Erythroblast (primary cell): Measurements from ENCODE around the gene BBS9.

Experiments used
- GATA1 ChIP-seq: IDR thresholded peaks from 2 replicates; pipeline ENCODE4 v1.6.1; 2011; ENCODE audit warnings: low read depth, mild to moderate bottlenecking, control low read depth, low read length, moderate library complexity
- POLR2A ChIP-seq: IDR thresholded peaks from 2 replicates; pipeline ENCODE4 v1.6.1; 2011; ENCODE audit warnings: mild to moderate bottlenecking, low read length

DNA sequence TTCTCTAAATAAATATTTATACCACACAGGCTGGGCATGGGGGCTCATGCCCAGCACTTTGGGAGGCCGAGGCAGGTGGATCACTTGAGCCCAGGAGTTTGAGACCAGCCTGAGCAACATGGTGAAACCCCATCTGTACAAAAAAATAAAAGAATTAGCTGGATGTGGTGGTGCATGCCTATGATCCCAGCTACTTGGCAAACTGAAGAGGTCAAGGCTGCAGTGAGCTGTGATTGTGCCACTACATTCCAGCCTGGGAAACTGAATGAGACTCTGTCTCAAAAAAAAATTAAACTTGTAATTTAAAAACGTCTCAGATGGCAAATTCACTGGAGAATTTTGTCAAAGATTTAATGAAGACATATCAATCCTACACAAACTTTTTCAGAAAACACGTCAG lies 498.4 kb downstream of the BBS9 start:
- TF ChIP-seq POLR2A (no peak), GATA1 (no peak)
